DOHH2 (cell line): Measurements from ENCODE around the gene PPFIA1.

Source experiments
- EZH2phosphoT487 ChIP-seq: fragments of 200-600 bp; sonication (generic); IDR thresholded peaks from 2 replicates; pipeline ENCODE4 v1.6.1; 2017; ENCODE audit warnings: borderline replicate concordance, mild to moderate bottlenecking, antibody characterized with exemption, low read length, moderate library complexity, mixed read lengths
- TF ChIP-seq, protein P1 (sequence below): fragments of 200-600 bp; sonication (generic); IDR thresholded peaks from one replicate; pipeline ENCODE4 v1.5.1; 2014; ENCODE audit warnings: antibody characterized with exemption, mild to moderate bottlenecking, low read depth, low read length; ENCODE audit not compliant: poor library complexity, severe bottlenecking

GRCh38 chr11:70305501-70305900 is 35.0 kb downstream of the PPFIA1 start:
- TF ChIP-seq, protein P1, sequence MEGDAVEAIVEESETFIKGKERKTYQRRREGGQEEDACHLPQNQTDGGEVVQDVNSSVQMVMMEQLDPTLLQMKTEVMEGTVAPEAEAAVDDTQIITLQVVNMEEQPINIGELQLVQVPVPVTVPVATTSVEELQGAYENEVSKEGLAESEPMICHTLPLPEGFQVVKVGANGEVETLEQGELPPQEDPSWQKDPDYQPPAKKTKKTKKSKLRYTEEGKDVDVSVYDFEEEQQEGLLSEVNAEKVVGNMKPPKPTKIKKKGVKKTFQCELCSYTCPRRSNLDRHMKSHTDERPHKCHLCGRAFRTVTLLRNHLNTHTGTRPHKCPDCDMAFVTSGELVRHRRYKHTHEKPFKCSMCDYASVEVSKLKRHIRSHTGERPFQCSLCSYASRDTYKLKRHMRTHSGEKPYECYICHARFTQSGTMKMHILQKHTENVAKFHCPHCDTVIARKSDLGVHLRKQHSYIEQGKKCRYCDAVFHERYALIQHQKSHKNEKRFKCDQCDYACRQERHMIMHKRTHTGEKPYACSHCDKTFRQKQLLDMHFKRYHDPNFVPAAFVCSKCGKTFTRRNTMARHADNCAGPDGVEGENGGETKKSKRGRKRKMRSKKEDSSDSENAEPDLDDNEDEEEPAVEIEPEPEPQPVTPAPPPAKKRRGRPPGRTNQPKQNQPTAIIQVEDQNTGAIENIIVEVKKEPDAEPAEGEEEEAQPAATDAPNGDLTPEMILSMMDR: no peak
- no peak for TF ChIP-seq EZH2phosphoT487
